Loucy (cell line): ENCODE data around the gene IL7R.

ENCODE experiments used
- H2AFZ ChIP-seq: fragments of 200-600 bp; sonication (generic); 2 replicates; pipeline ENCODE4 v1.6.0; 2016; ENCODE audit warnings: antibody characterized with exemption, mild to moderate bottlenecking, low read length, moderate library complexity
- H3F3A ChIP-seq: fragments of 200-600 bp; 2 replicates; pipeline ENCODE4 v1.6.0; 2016; ENCODE audit warnings: antibody characterized with exemption, low read depth, mild to moderate bottlenecking
- H3K27me3 ChIP-seq: fragments of 200-600 bp; sonication (generic); 2 replicates; pipeline ENCODE4 v1.6.1; 2014; ENCODE audit warnings: low read length, mild to moderate bottlenecking; ENCODE audit not compliant: insufficient read depth, poor library complexity, severe bottlenecking
- H3K36me3 ChIP-seq: fragments of 200-600 bp; sonication (generic); 2 replicates; pipeline ENCODE4 v1.6.1; 2016; ENCODE audit warnings: low read length; ENCODE audit not compliant: insufficient read depth
- H3K4me1 ChIP-seq: fragments of 200-600 bp; sonication (generic); 2 replicates; pipeline ENCODE4 v1.5.1; 2014; ENCODE audit warnings: low read length, mild to moderate bottlenecking; ENCODE audit not compliant: insufficient read depth, poor library complexity, severe bottlenecking
- H3K4me2 ChIP-seq: fragments of 200-600 bp; sonication (generic); 2 replicates; pipeline ENCODE4 v1.6.0; 2014; ENCODE audit warnings: antibody characterized with exemption, low read length, low read depth, mild to moderate bottlenecking; ENCODE audit not compliant: poor library complexity, severe bottlenecking
- H3K4me3 ChIP-seq: fragments of 200-600 bp; sonication (generic); 2 replicates; pipeline ENCODE4 v1.5.1; 2014; ENCODE audit warnings: low read length, mild to moderate bottlenecking, mixed read lengths; ENCODE audit not compliant: poor library complexity, severe bottlenecking
- H3K79me2 ChIP-seq: fragments of 200-600 bp; sonication (generic); 2 replicates; pipeline ENCODE4 v1.6.1; 2014; ENCODE audit warnings: low read length; ENCODE audit not compliant: insufficient read depth
- H3K9ac ChIP-seq: fragments of 200-600 bp; sonication (generic); 2 replicates; pipeline ENCODE4 v1.6.0; 2014; ENCODE audit warnings: mild to moderate bottlenecking, low read depth, low read length, moderate library complexity; ENCODE audit not compliant: poor library complexity, severe bottlenecking
- H3K9me2 ChIP-seq: fragments of 200-600 bp; sonication (generic); replicated peaks from 2 replicates; pipeline ENCODE4 v1.6.1; 2016; ENCODE audit warnings: low read depth, low read length, mixed read lengths
- H3K9me3 ChIP-seq: fragments of 200-600 bp; sonication (generic); 2 replicates; pipeline ENCODE4 v1.6.1; 2014; ENCODE audit warnings: mild to moderate bottlenecking, antibody characterized with exemption, low read length, low read depth; ENCODE audit not compliant: insufficient read depth
- H4K20me1 ChIP-seq: fragments of 200-600 bp; sonication (generic); 2 replicates; pipeline ENCODE4 v1.6.0; 2014; ENCODE audit warnings: antibody characterized with exemption, low read length, mild to moderate bottlenecking; ENCODE audit not compliant: insufficient read depth, poor library complexity, severe bottlenecking
- EZH2phosphoT487 ChIP-seq: fragments of 200-600 bp; IDR thresholded peaks from 2 replicates; pipeline ENCODE4 v1.6.1; 2018; ENCODE audit warnings: antibody characterized with exemption, mild to moderate bottlenecking, moderate library complexity, borderline replicate concordance
- TF ChIP-seq, protein P1 (sequence below): fragments of 200-600 bp; sonication (generic); conservative IDR thresholded peaks from 2 replicates; pipeline ENCODE4 v1.5.1; 2014; ENCODE audit warnings: mild to moderate bottlenecking, antibody characterized with exemption, low read length

The IL7R gene

DNA sequence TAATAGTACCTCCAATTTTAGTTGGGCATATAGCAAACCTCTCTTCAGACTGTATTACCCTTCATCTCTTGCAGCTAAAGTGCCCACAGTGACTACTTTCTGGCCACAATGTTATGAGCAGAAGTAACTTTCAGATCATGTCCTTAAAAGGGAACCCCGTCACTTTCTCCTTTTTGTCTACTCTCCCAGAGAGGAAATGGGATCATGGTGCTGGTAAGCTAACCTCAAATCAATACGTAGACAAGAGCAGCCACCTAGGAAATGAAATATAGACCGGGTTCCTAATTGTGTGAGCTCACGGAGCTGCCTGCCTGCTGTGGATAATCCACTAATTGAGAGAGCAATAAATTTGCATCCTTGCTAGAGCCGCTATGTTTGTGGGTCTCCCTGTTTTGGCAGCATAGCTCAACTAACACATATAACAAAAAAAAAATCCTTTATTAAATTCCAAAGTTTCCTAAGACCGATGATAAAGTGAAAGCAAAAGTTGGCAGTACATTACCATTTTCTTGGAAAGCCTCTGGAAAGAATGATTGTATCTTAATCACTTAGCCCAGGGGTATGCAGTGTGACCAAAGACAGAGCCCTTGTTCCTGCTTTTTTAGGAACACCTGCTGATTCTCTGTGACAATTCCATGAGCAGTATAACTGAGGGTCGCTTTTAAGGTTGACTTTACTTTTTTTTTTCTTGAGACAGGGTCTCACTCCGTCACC is 5.6 kb upstream of the IL7R start:
- Histone ChIP-seq H3K9me3 (peaks cover 13% of the 10 kb centered on the region; the same call in 1 of the 2 replicates), H3K9me2 (no peaks in the 10 kb centered on the region), H3K9ac (no peak overlapping the region), H3K79me2 (no peaks in the 10 kb centered on the region), H3K4me3 (no peak overlapping the region), H4K20me1 (no peaks in the 10 kb centered on the region), H3K4me1 (peaks cover 30% of the 10 kb centered on the region), H2AFZ (no peak overlapping the region; the same call in 1 of the 2 replicates), H3K27me3 (no peaks in the 10 kb centered on the region), H3K36me3 (no peaks in the 10 kb centered on the region), H3F3A (no peaks in the 10 kb centered on the region), H3K4me2 (no peak overlapping the region)
- no peak for TF ChIP-seq EZH2phosphoT487
- TF ChIP-seq, protein P1, sequence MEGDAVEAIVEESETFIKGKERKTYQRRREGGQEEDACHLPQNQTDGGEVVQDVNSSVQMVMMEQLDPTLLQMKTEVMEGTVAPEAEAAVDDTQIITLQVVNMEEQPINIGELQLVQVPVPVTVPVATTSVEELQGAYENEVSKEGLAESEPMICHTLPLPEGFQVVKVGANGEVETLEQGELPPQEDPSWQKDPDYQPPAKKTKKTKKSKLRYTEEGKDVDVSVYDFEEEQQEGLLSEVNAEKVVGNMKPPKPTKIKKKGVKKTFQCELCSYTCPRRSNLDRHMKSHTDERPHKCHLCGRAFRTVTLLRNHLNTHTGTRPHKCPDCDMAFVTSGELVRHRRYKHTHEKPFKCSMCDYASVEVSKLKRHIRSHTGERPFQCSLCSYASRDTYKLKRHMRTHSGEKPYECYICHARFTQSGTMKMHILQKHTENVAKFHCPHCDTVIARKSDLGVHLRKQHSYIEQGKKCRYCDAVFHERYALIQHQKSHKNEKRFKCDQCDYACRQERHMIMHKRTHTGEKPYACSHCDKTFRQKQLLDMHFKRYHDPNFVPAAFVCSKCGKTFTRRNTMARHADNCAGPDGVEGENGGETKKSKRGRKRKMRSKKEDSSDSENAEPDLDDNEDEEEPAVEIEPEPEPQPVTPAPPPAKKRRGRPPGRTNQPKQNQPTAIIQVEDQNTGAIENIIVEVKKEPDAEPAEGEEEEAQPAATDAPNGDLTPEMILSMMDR: no peak

GRCh38 chr5:35852084-35852734 is 4.5 kb upstream of the IL7R start:
- H3K4me1 ChIP-seq: peaks cover 39% of the 10 kb centered on the region
- H3K4me2 ChIP-seq: no peak overlapping the region
- no peak overlapping the region for H3K4me3 ChIP-seq
- no peak overlapping the region for H3K9ac ChIP-seq
- H4K20me1 ChIP-seq: no peaks in the 10 kb centered on the region
- H3K36me3 ChIP-seq: no peaks in the 10 kb centered on the region
- H3K9me3 ChIP-seq: peaks cover 8% of the 10 kb centered on the region; the same call in 1 of the 2 replicates
- no peaks in the 10 kb centered on the region for H3K79me2 ChIP-seq
- no peak for TF ChIP-seq EZH2phosphoT487
- TF ChIP-seq, protein P1: peak; percentile 13; the same call in 1 of the 2 replicates
- no peaks in the 10 kb centered on the region for H3K9me2 ChIP-seq
- no peaks in the 10 kb centered on the region for H3K27me3 ChIP-seq
- no peak overlapping the region for H2AFZ ChIP-seq
- no peaks in the 10 kb centered on the region for H3F3A ChIP-seq

DNA sequence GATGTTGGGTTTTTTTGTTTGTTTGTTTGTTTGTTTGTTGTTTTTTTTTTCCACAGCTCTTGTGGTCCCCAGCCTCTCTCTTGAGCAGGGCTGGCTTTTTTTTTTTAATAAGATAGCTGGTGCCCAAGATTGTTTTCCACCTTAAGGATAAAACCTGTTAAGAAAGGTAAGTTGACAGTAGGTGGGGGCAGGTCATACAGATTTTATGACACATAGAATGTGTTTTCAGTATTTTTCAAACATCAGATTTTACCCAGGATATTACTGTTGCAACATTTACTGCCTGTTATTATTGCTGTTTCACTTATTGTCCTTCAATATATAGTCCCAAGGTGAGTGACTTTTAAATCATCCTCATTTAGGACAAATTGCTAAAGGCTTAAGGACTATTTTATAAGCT is 3.9 kb upstream of the IL7R start:
- Histone ChIP-seq H2AFZ (no peak overlapping the region), H3K4me2 (no peak overlapping the region)

More for the DNA sequence above, 3.9 kb upstream of the IL7R start:
- Histone ChIP-seq H3K9me2 (no peaks in the 10 kb centered on the region), H3K9ac (no peak overlapping the region), H3K4me1 (peaks cover 45% of the 10 kb centered on the region), H3K9me3 (0 out of 2 replicates have a peak, but pooled peaks cover 3% of the 10 kb centered on the region), H3K4me3 (no peak overlapping the region), H3K36me3 (no peaks in the 10 kb centered on the region), H4K20me1 (no peaks in the 10 kb centered on the region), H3K27me3 (no peaks in the 10 kb centered on the region), H3K79me2 (no peaks in the 10 kb centered on the region), H3F3A (no peaks in the 10 kb centered on the region)
- no peak for TF ChIP-seq EZH2phosphoT487
- TF ChIP-seq, protein P1: no peak
